WTC11 (cell line): ENCODE measurements around the gene OTOG. TPM values are rescaled to one million over a fixed set of nuclear protein-coding genes. Genes with fewer than 3 reads are reported as not detected.

ENCODE experiments used
- ATAC-seq: fragments of 200-7000 bp; cut with Tn5 transposase; 2 replicates; pipeline ENCODE4 v1.10.0; 2021; ENCODE audit warnings: mild to moderate bottlenecking, moderate library complexity
- CTCF ChIA-PET: fragments of 300-600 bp; sonication (Branson Sonifier 250); formaldehyde crosslinking; loops from one replicate; lab custom pipeline; 2021; ENCODE audit warnings: antibody characterized with exemption; lab: Charles Lee
- POLR2A ChIA-PET: fragments of 350-600 bp; sonication (Branson Sonifier 250); formaldehyde crosslinking; loops from one replicate; lab custom pipeline; 2021; ENCODE audit warnings: antibody characterized with exemption; lab: Charles Lee
- DNase-seq: peaks from one replicate; pipeline ENCODE4 v3.0.0; 2021; ENCODE audit warnings: low spot score
- H3K27ac Mint-ChIP-seq: 2 replicates; pipeline ENCODE4 v1.8.0; 2021; ENCODE audit warnings: mixed read lengths
- H3K27me3 Mint-ChIP-seq: 2 replicates; pipeline ENCODE4 v1.8.0; 2021; ENCODE audit warnings: low read depth, mild to moderate bottlenecking, moderate library complexity, mixed read lengths
- H3K36me3 Mint-ChIP-seq: 2 replicates; pipeline ENCODE4 v1.8.0; 2021; ENCODE audit warnings: mixed read lengths
- H3K4me1 Mint-ChIP-seq: 2 replicates; pipeline ENCODE4 v1.8.0; 2022; ENCODE audit warnings: mixed read lengths
- H3K4me3 Mint-ChIP-seq: 2 replicates; pipeline ENCODE4 v1.8.0; 2021; ENCODE audit warnings: mild to moderate bottlenecking, moderate library complexity, mixed read lengths
- H3K9me3 Mint-ChIP-seq: 2 replicates; pipeline ENCODE4 v1.8.0; 2021; ENCODE audit warnings: mixed read lengths
- ATF1 ChIP-seq: sonication (generic); formaldehyde crosslinking; IDR thresholded peaks from 2 replicates; pipeline ENCODE4 v1.8.1; 2023; ENCODE audit warnings: mild to moderate bottlenecking, moderate library complexity, missing genetic modification reagents
- ATF2 ChIP-seq: sonication (generic); formaldehyde crosslinking; IDR thresholded peaks from 2 replicates; pipeline ENCODE4 v1.8.1; 2022; ENCODE audit warnings: low read depth, missing genetic modification reagents, borderline replicate concordance
- ATF6 ChIP-seq: sonication (generic); formaldehyde crosslinking; IDR thresholded peaks from 2 replicates; pipeline ENCODE4 v1.8.1; 2023; ENCODE audit warnings: mild to moderate bottlenecking, missing genetic modification reagents
- CREB1 ChIP-seq: sonication (generic); formaldehyde crosslinking; IDR thresholded peaks from 2 replicates; pipeline ENCODE4 v1.8.0; 2023; ENCODE audit warnings: mild to moderate bottlenecking, missing genetic modification reagents
- CTCF ChIP-seq: fragments of 200-600 bp; IDR thresholded peaks from 2 replicates; pipeline ENCODE4 v1.8.0; 2022; ENCODE audit warnings: antibody characterized with exemption
- E2F5 ChIP-seq: sonication (generic); formaldehyde crosslinking; IDR thresholded peaks from 2 replicates; pipeline ENCODE4 v1.8.1; 2022; ENCODE audit warnings: mild to moderate bottlenecking, moderate library complexity, missing genetic modification reagents
- EMX1 ChIP-seq: fragments of 250-450 bp; sonication (Bioruptor Pico); IDR thresholded peaks from 2 replicates; pipeline ENCODE4 v1.8.0; 2021; ENCODE audit warnings: mild to moderate bottlenecking
- FOXJ3 ChIP-seq: sonication (generic); formaldehyde crosslinking; IDR thresholded peaks from 2 replicates; pipeline ENCODE4 v1.9.0; 2021; ENCODE audit warnings: missing genetic modification reagents, mild to moderate bottlenecking, borderline replicate concordance
- FOXK1 ChIP-seq: sonication (generic); formaldehyde crosslinking; IDR thresholded peaks from 2 replicates; pipeline ENCODE4 v1.8.0; 2022; ENCODE audit warnings: mild to moderate bottlenecking, moderate library complexity, missing genetic modification reagents
- FOXP4 ChIP-seq: sonication (generic); formaldehyde crosslinking; IDR thresholded peaks from 2 replicates; pipeline ENCODE4 v1.8.0; 2022; ENCODE audit warnings: mild to moderate bottlenecking, missing genetic modification reagents
- HMGA2 ChIP-seq: fragments of 250-450 bp; sonication (Bioruptor Pico); IDR thresholded peaks from 2 replicates; pipeline ENCODE4 v1.4.0; 2021; ENCODE audit warnings: mild to moderate bottlenecking, moderate library complexity
- IRF1 ChIP-seq: sonication (generic); formaldehyde crosslinking; IDR thresholded peaks from 2 replicates; pipeline ENCODE4 v1.8.0; 2023; ENCODE audit warnings: missing genetic modification reagents
- JAZF1 ChIP-seq: fragments of 250-450 bp; sonication (Bioruptor Pico); IDR thresholded peaks from 2 replicates; pipeline ENCODE4 v1.9.0; 2021; ENCODE audit warnings: moderate library complexity, mild to moderate bottlenecking, inconsistent platforms
- KAT7 ChIP-seq: sonication (generic); formaldehyde crosslinking; IDR thresholded peaks from 2 replicates; pipeline ENCODE4 v1.8.1; 2023; ENCODE audit warnings: missing genetic modification reagents, mild to moderate bottlenecking, borderline replicate concordance
- MXD4 ChIP-seq: fragments of 250-450 bp; sonication (Bioruptor Pico); IDR thresholded peaks from 2 replicates; pipeline ENCODE4 v1.8.0; 2021; ENCODE audit warnings: mild to moderate bottlenecking, moderate library complexity, borderline replicate concordance
- NR1H2 ChIP-seq: sonication (generic); formaldehyde crosslinking; IDR thresholded peaks from 2 replicates; pipeline ENCODE4 v1.9.0; 2021; ENCODE audit warnings: mild to moderate bottlenecking, moderate library complexity, missing genetic modification reagents
- PRDM15 ChIP-seq: sonication (generic); formaldehyde crosslinking; IDR thresholded peaks from 2 replicates; pipeline ENCODE4 v1.8.0; 2022; ENCODE audit warnings: missing genetic modification reagents
- TP53 ChIP-seq: sonication (generic); formaldehyde crosslinking; IDR thresholded peaks from 2 replicates; pipeline ENCODE4 v1.8.1; 2023; ENCODE audit warnings: mild to moderate bottlenecking, missing genetic modification reagents
- ZBTB21 ChIP-seq: sonication (generic); formaldehyde crosslinking; IDR thresholded peaks from 2 replicates; pipeline ENCODE4 v1.8.1; 2023; ENCODE audit warnings: mild to moderate bottlenecking, missing genetic modification reagents, borderline replicate concordance
- ZMAT4 ChIP-seq: fragments of 250-450 bp; sonication (Bioruptor Pico); IDR thresholded peaks from 2 replicates; pipeline ENCODE4 v1.9.0; 2021; ENCODE audit warnings: mild to moderate bottlenecking
- total RNA-seq: library from RNA; stranded (reverse); gene quantifications from 3 replicates; pipeline ENCODE4 v1.2.3, GENCODE V29; 2021

Gene OTOG
- total RNA-seq, 1 experiment from 2014 or later = 1.4 TPM

GRCh38 chr11:17608821-17609220 is 61.8 kb downstream of the OTOG start:
- POLR2A ChIA-PET = no interaction called here
- Mint-ChIP-seq H3K4me3 (no peak overlapping the region), H3K4me1 (no peaks in the 10 kb centered on the region), H3K9me3 (no peaks in the 10 kb centered on the region), H3K36me3 (no peaks in the 10 kb centered on the region), H3K27me3 (no peaks in the 10 kb centered on the region; the same call in none of the 2 replicates), H3K27ac (no peak overlapping the region)
- ATAC-seq (no peak), DNase-seq (no peak)
- CTCF ChIA-PET = interaction anchor here (2.1 kb wide), 1 partner anchor 10 kb away, joined by 9 read pairs; no protein-coding TSS in a partner anchor
- TF ChIP-seq FOXK1 (CRISPR knock-in tag) = no peak
- TF ChIP-seq MXD4 = no peak
- TF ChIP-seq FOXJ3 (CRISPR knock-in tag) = no peak
- no peak for TF ChIP-seq EMX1 (CRISPR knock-in tag)
- no peak for TF ChIP-seq HMGA2 (CRISPR knock-in tag)
- TF ChIP-seq ATF1 (CRISPR knock-in tag) = no peak
- no peak for TF ChIP-seq E2F5 (CRISPR knock-in tag)
- no peak for TF ChIP-seq KAT7 (CRISPR knock-in tag)
- TF ChIP-seq JAZF1 (CRISPR knock-in tag) = no peak
- no peak for TF ChIP-seq PRDM15 (CRISPR knock-in tag)
- no peak for TF ChIP-seq IRF1
- TF ChIP-seq ATF2 (CRISPR knock-in tag) = no peak
- TF ChIP-seq CREB1 (CRISPR knock-in tag) = no peak
- TF ChIP-seq CTCF = no peak
- TF ChIP-seq FOXP4 (CRISPR knock-in tag) = no peak
- TF ChIP-seq ZBTB21 (CRISPR knock-in tag) = no peak
- TF ChIP-seq TP53 (CRISPR knock-in tag) = no peak
- no peak for TF ChIP-seq ZMAT4 (CRISPR knock-in tag)
- TF ChIP-seq NR1H2 (CRISPR knock-in tag) = no peak
- TF ChIP-seq ATF6 (CRISPR knock-in tag) = no peak
